Nephron progenitor cell (in vitro differentiated cells): ENCODE results near the gene VKORC1L1.
"Not testable (repeated sequence)": the region's sequence is repeated elsewhere in the genome, so short reads cannot be mapped to it uniquely, and the experiment has no call there.

ENCODE experiments used
- DNase-seq: peaks from one replicate; pipeline ENCODE4 v3.0.0; 2021
- H3K27ac Mint-ChIP-seq: 2 replicates; pipeline ENCODE4 v1.8.0; 2021; ENCODE audit warnings: mild to moderate bottlenecking, moderate library complexity, mixed read lengths
- H3K27me3 Mint-ChIP-seq: 2 replicates; pipeline ENCODE4 v1.8.0; 2021; ENCODE audit warnings: mild to moderate bottlenecking, low read depth, mixed read lengths; ENCODE audit not compliant: poor library complexity
- H3K36me3 Mint-ChIP-seq: 2 replicates; pipeline ENCODE4 v1.8.0; 2021; ENCODE audit warnings: low read depth, mixed read lengths
- H3K4me1 Mint-ChIP-seq: 2 replicates; pipeline ENCODE4 v1.8.0; 2021; ENCODE audit warnings: mixed read lengths
- H3K4me3 Mint-ChIP-seq: 2 replicates; pipeline ENCODE4 v1.8.0; 2021; ENCODE audit warnings: mild to moderate bottlenecking, moderate library complexity, mixed read lengths
- H3K9me3 Mint-ChIP-seq: 2 replicates; pipeline ENCODE4 v1.8.0; 2021; ENCODE audit warnings: mild to moderate bottlenecking, moderate library complexity, mixed read lengths
- TF ChIP-seq, protein P1 (sequence below): fragments of 200-600 bp; sonication (generic); IDR thresholded peaks from 2 replicates; pipeline ENCODE4 v1.5.0; 2021; ENCODE audit warnings: antibody characterized with exemption

VKORC1L1 gene

DNA sequence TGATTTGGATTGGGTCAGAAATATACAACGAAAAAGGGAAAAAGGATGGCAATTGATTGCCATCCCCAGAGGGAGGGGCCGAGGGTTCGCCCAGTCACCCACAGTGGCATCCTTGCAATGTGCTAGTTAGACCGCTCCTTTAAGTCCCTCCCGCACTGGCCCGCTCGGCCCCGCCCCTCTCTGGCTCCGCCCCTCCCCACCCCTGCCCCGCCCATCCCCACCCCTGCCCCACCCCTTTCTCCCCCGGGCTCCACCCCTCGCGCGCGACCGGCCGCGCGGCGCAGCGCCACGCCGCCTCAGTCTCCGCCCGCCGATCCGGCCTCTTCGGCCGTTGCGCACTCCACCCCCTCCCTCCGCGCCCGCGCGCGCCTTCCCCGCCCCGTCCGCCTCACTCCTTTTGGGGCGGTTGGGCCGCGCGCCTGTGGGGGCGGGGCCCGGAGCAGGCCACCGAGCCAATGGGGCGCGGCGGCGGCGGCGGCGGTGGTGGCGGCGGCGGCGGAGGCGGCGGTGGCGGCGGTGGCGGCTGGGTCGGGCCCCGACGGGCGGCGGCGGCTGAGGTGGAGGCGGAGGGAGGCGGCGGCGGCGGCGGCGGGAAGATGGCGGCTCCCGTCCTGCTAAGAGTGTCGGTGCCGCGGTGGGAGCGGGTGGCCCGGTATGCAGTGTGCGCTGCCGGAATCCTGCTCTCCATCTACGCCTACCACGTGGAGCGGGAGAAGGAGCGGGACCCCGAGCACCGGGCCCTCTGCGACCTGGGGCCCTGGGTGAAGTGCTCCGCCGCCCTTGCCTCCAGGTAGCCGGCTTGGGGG lies at the start of gene VKORC1L1:
Gene VKORC1L1, plus strand, starts transcription at position 299 of the 806 bp plus-strand sequence. Its CDS starts 298 bp downstream, at position 597.
- H3K9me3 Mint-ChIP-seq = no peaks in the 10 kb centered on the region
- H3K27ac Mint-ChIP-seq = peak within 1 kb of the TSS; percentile 59
- TF ChIP-seq, protein P1, sequence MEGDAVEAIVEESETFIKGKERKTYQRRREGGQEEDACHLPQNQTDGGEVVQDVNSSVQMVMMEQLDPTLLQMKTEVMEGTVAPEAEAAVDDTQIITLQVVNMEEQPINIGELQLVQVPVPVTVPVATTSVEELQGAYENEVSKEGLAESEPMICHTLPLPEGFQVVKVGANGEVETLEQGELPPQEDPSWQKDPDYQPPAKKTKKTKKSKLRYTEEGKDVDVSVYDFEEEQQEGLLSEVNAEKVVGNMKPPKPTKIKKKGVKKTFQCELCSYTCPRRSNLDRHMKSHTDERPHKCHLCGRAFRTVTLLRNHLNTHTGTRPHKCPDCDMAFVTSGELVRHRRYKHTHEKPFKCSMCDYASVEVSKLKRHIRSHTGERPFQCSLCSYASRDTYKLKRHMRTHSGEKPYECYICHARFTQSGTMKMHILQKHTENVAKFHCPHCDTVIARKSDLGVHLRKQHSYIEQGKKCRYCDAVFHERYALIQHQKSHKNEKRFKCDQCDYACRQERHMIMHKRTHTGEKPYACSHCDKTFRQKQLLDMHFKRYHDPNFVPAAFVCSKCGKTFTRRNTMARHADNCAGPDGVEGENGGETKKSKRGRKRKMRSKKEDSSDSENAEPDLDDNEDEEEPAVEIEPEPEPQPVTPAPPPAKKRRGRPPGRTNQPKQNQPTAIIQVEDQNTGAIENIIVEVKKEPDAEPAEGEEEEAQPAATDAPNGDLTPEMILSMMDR = no peak

DNA sequence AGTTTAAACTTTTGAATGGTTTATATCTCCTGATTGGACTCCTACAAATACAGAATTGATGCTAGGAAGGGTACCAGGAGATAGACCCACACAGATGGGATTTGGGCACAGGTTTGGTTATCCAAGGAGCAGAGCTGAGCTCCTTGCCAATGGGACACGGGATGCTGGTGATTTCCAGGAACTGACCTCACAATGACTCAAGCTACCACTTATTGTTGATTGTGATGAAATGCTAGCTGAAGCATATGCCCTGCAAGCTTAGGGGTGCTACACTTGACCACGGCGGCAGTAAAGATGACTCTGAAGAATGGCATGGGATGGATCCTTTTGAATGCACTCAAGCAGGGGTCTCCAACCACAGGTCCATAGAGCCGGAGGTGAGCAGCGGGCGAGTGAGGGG lies 45.5 kb upstream of the VKORC1L1 start:
- Mint-ChIP-seq H3K9me3 (no peaks in the 10 kb centered on the region), H3K4me1 (no peaks in the 10 kb centered on the region), H3K27me3 (peaks cover 6% of the 10 kb centered on the region), H3K36me3 (no peaks in the 10 kb centered on the region), H3K27ac (no peak overlapping the region), H3K4me3 (no peak overlapping the region)
- no peak for DNase-seq
- TF ChIP-seq, protein P1 = no peak

More for the DNA sequence above, at the start of gene VKORC1L1:
- Mint-ChIP-seq H3K4me1 (no peaks in the 10 kb centered on the region), H3K36me3 (no peaks in the 10 kb centered on the region), H3K27me3 (peaks cover 6% of the 10 kb centered on the region), H3K4me3 (peak within 1 kb of the TSS; percentile 87)
- DNase-seq = peak; percentile 97

DNA sequence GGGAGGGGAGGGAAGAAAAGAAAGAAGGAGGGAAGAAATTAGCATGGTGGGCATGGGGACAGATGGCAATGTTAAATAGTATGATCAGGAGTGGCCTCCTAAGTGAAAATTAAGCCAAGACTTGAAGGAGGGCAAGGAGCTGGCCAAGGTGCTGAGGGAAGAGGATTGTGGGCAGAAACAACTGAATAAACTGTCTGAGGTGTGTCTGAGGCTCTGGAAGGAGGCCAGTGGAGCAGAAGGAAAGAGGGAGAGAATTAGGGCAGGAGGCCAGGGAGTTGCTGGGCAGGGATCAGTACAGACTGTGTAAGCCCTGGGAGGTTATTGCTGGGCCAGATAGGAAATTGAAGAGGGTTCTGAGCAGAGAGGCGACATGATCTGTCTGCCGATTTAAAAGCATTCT lies 40.6 kb upstream of the VKORC1L1 start:
- H3K27ac Mint-ChIP-seq = no peak overlapping the region
- H3K27me3 Mint-ChIP-seq = no peaks in the 10 kb centered on the region
- H3K4me3 Mint-ChIP-seq = no peak overlapping the region
- peak; percentile 66 for DNase-seq
- no peaks in the 10 kb centered on the region for H3K4me1 Mint-ChIP-seq
- TF ChIP-seq, protein P1 = no peak
- H3K9me3 Mint-ChIP-seq = no peaks in the 10 kb centered on the region
- no peaks in the 10 kb centered on the region for H3K36me3 Mint-ChIP-seq

DNA sequence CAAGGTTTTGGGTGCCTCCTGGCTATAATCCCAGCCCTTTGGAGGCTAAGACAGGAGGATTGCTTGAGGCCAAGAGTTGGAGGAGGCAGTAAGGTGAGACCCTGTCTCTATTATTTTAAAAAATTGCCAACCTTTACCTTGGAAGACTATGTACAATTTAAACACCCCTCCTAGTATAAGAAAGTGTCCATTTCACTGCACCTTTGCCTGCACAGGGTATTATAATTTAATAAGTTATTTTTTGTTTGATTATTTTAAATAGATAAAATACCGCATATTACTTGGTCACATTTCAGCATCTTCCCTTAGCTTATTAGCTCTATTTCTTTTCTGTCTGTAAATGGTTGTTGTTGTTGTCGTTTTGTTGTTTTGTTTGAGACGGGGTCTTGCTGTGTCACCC lies 36.2 kb upstream of the VKORC1L1 start:
- H3K27ac Mint-ChIP-seq, H3K4me3 Mint-ChIP-seq, H3K27me3 Mint-ChIP-seq, H3K36me3 Mint-ChIP-seq, H3K9me3 Mint-ChIP-seq, H3K4me1 Mint-ChIP-seq, DNase-seq: not testable (repeated sequence)

DNA sequence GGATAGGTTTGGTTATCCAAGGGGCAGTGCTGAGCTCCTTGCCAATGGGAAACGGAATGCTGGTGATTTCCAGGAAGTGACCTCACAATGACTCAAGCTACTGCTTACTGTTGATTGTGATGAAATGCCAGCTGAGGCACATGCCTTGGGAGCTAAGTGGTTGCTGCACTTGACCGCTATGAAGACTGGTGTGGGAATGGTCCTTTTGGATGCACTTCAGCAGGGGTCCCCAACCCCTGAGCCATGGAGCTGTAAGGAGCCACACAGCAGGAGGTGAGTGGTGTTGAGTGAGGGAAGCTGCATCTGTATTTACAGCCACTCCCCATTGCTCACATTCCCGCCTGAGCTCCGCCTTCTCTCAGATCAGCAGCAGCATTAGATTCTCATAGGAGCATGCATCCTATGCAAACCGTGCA lies 35.3 kb upstream of the VKORC1L1 start:
- H3K27ac Mint-ChIP-seq, DNase-seq, H3K9me3 Mint-ChIP-seq, H3K36me3 Mint-ChIP-seq, H3K4me1 Mint-ChIP-seq, H3K27me3 Mint-ChIP-seq, H3K4me3 Mint-ChIP-seq: not testable (repeated sequence)

DNA sequence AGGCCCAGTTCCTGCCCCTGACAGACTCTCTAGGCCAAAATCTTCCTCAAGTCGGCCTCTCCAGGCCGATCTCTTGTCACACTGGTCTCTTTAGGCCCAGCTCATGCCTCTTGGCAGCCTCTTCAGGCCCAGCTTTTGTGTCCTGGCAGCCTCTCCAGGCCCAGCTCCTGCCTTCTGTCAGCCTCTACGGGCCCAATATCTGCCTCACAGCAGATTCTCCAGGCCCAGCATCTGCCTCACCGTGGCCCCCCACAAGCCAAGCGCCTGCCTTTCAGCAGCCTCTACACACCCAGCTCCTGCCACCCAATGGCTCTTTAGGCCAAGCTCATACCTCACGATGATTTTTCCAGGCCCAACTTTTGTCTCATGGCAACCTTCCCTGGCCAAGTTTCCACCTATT lies 33.0 kb upstream of the VKORC1L1 start:
- Mint-ChIP-seq H3K27ac (peak overlapping the region; percentile 23), H3K4me3 (no peak overlapping the region)

More for the DNA sequence above, 33.0 kb upstream of the VKORC1L1 start:
- no peaks in the 10 kb centered on the region for H3K9me3 Mint-ChIP-seq
- H3K27me3 Mint-ChIP-seq = no peaks in the 10 kb centered on the region
- H3K36me3 Mint-ChIP-seq = no peaks in the 10 kb centered on the region
- TF ChIP-seq, protein P1 = no peak
- no peak for DNase-seq
- H3K4me1 Mint-ChIP-seq = no peaks in the 10 kb centered on the region
